GM19099 (cell line): ENCODE measurements around the gene OR52K1.

Experiments
- POLR2A ChIP-seq: IDR thresholded peaks from 3 replicates; pipeline ENCODE4 v1.6.1; 2011; ENCODE audit warnings: low read depth; ENCODE audit not compliant: insufficient read length; ENCODE audit errors: extremely low read depth

OR52K1 gene

GRCh38 chr11:4482445-4482844, at the start of gene OR52K1:
OR52K1 (plus strand) TSS chr11:4482646; CDS start chr11:4488901, 6,255 bp downstream.
- no peak for TF ChIP-seq POLR2A

GRCh38 chr11:4433856-4434255, 48.6 kb upstream of the OR52K1 start:
- TF ChIP-seq POLR2A = no peak

GRCh38 chr11:4436411-4436810, 46.0 kb upstream of the OR52K1 start:
- TF ChIP-seq POLR2A = no peak

- TF ChIP-seq POLR2A = no peak
These were observed 40.9 kb upstream of the OR52K1 start for GRCh38 chr11:4441515-4441914.

- no peak for TF ChIP-seq POLR2A
These were observed 39.1 kb upstream of the OR52K1 start for GRCh38 chr11:4443232-4443891.

- TF ChIP-seq POLR2A = no peak
These were observed 33.5 kb upstream of the OR52K1 start, which contains the start of gene OR52K2 for GRCh38 chr11:4448995-4449394. OR52K2 (plus strand) TSS chr11:4449295; CDS start chr11:4449340, 45 bp downstream.

DNA sequence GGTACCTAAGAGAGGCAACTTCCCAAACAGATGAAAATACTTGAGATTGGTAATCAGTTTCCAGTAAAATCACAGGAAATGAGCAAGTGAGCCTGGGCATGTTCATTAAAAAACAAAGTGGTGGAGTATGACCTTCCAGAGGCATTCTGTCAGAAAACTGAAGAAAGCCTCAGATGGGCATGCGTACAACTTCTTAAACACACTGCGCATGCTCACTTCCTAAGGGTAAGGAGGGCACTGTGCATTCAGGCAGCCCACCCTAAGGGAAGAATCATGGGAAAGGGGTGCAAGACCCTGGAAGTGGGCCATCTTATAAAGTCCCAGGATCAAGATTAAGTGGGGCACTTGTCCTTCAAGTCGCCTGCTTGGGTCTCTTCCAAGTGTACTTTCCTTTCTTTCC, 29.3 kb upstream of the OR52K1 start:
- TF ChIP-seq POLR2A = no peak

DNA sequence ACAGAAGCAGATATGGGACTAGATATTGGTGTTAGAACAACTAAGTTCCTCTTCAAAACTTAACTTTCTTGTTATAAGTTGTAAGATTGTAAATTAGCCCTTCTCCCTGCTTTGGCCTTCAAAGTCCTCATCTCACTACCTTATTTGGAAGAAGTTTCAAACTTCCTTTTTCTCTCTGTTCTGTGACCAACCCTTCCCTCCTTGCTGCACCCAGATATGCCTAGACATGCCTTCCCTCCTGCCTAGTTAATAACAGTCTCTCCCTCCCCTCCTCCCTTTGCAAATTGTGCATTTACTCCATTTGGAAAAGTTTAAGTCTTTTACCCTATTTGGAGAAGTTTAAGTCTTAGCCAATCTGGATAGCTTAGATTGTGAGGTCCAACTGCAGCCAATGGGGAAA, 28.4 kb upstream of the OR52K1 start:
- no peak for TF ChIP-seq POLR2A

- TF ChIP-seq POLR2A = no peak
These were observed 27.0 kb upstream of the OR52K1 start for GRCh38 chr11:4455419-4455818.

- no peak for TF ChIP-seq POLR2A
These were observed 22.9 kb upstream of the OR52K1 start for GRCh38 chr11:4459500-4459899.

GRCh38 chr11:4460151-4460550, 22.3 kb upstream of the OR52K1 start:
- no peak for TF ChIP-seq POLR2A

DNA sequence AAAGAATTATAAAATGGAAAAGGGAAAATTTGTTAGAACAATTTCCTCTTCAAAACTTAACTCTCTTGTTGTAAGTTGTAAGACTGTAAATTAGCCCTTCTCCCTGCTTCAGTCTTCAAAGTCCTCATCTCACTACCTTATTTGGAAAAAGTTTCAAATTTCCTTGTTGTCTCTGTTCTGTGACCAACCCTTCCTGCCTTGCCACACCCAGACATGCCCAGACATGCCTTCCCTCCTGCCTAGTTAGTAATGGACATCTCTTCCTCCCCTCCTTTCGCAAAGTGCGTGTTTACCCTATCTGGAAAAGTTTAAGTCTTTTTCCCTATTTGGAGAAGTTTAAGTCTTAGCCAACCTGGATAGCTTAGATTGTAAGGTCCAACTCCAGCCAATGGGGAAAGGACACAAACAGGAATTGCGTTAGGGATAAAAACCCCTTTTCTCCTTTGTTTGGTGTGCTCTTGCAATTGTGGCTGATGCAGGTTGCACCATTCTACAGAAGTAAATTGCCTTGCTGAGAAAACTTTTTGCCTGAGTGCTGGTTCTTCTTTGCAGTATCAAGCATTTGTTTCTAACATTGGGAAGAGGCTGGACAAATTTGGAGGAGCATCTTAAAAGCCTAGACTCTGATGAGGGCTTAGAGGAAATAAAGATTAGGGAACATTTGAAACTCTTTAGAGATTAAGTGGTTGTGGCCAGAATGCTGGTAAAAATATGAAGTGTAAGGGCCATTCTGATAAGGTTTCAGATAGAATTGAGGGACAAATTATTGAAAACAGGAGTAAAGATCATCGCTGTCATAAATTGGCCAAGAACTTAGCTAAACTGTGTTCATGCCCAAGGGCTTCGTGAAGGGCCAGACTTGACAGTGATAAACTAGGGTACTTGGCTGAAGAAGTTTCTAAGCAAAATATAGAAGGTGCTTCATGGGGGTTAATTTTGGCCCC, 18.0 kb upstream of the OR52K1 start:
- TF ChIP-seq POLR2A = no peak

GRCh38 chr11:4465407-4465806, 17.0 kb upstream of the OR52K1 start:
- no peak for TF ChIP-seq POLR2A

DNA sequence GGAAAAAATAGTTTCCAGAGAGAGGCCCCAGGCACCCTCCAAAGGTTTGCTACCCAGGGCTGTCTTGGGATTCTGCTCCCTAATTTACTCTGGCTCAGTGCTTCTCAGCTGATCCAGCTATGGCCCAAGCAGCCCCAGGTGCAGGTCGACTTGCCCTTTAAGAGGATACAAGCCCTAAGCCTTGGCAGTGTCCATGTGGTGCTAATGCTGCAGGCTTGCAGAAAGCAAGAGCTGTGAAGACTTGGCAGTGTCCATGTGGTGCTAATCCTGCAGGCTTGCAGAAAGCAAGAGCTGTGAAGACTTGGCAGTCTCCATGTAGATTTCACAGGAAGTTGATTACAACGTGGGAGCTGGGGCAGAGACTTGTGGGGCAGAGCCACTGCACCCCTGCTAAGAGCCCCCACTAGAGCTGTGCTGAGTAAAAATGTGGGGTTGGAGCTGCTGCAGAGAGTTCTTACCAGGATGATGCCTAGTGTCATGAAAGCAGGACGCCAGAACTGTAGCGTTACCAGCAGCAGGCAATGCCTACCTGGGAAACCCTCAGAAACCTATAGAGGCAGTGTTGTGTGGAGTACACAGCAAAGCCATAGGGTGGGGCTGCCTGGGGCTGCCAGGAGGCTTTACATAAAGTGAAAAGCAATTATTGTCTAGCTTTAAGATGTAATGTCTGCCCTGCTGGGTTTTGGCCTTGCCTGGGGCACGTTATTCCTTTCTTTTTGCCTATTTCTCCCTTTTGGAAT, 16.1 kb upstream of the OR52K1 start:
- TF ChIP-seq POLR2A = no peak

DNA sequence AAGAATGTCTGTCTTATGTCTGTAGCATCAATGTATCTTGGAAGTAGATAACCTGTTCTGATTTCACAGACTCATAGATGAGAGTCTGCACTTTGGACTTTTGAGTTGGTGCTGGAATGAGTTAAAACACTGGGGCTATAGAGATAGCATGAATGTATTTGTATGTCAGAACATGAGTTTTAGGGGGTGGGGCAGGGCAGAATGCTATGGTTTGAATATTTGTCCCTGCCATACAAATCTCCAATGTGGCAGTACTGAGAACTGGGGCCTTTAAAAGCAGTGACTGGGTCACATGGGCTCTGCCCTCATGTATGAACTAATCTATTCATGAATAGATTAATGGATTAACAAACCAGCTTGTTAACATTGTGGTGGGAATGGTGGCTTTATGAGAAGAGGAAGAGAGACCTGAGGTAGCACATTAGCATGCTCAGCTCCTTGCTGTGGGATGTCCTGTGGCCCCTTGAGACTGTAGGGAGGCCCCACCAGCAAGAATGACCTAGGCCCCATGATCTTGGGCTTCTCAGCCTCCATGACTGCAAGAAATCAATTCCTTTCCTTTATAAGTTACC, 15.5 kb upstream of the OR52K1 start:
- no peak for TF ChIP-seq POLR2A
